ENCODE data around the gene RAP2B. TPM values are rescaled to one million over a fixed set of nuclear protein-coding genes. Genes with fewer than 3 reads are reported as not detected.

RAP2B gene
- polyA plus RNA-seq, 1 donor from 2014 or later: 3.9 TPM

DNA sequence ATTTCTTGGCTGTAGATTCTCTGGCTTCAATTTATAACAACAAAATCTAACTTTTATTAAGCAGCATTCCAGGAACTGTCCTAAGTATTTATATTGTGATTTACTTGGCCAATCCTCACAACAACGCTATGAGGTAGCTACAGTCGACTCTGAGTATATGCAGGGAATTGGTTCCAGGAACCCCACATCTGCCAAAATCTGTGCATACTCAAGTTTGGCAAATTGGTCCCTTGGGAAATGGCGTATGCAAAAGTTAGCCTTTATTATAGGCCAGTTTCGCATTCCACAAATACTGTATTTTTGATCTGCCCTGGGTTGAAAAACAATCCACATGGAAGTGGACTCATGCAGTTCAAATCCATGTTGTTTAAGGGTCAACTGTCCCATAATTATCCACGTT, 53.9 kb downstream of the RAP2B start:
- H3K27me3 ChIP-seq (ENCODE audit: insufficient read depth, low read depth, low read length): no peaks in the 10 kb centered on the region
- no peaks in the 10 kb centered on the region for H4K20me1 ChIP-seq (ENCODE audit: insufficient read depth)
- no peak overlapping the region for H3K4me2 ChIP-seq (ENCODE audit: low read length)
- H3K9me3 ChIP-seq (ENCODE audit: low read length): no peaks in the 10 kb centered on the region
- no peak overlapping the region for H3K4me3 ChIP-seq (ENCODE audit: low read length)
- H2AFZ ChIP-seq (ENCODE audit: low read depth, low read length): no peak overlapping the region
- no peak overlapping the region for H3K27ac ChIP-seq (ENCODE audit: low read length)
- no peaks in the 10 kb centered on the region for H3K36me3 ChIP-seq (ENCODE audit: insufficient read depth, low read length)
- H3K9ac ChIP-seq (ENCODE audit: low read length): no peak overlapping the region
- H3F3A ChIP-seq (ENCODE audit: insufficient read depth, low read length, poor library complexity, severe bottlenecking): no peaks in the 10 kb centered on the region
- no peaks in the 10 kb centered on the region for H3K9me2 ChIP-seq (ENCODE audit: insufficient read depth, low read length)
- H3K79me2 ChIP-seq (replicated peaks; ENCODE audit: insufficient read depth, low read length): no peaks in the 10 kb centered on the region
- TF ChIP-seq EZH2 (IDR thresholded peaks at IDR 0.05; ENCODE audit: borderline replicate concordance, insufficient read depth, low read length, poor library complexity, severe bottlenecking) (no peak), RAD21 (conservative IDR thresholded peaks at IDR 0.05) (no peak), POLR2AphosphoS5 (IDR thresholded peaks at IDR 0.05) (no peak), TAF1 (IDR thresholded peaks at IDR 0.05; ENCODE audit: low read depth) (no peak), MXI1 (conservative IDR thresholded peaks at IDR 0.05; ENCODE audit: poor library complexity, severe bottlenecking) (no peak), SMC3 (conservative IDR thresholded peaks at IDR 0.05; ENCODE audit: poor library complexity) (no peak), EP300 (conservative IDR thresholded peaks at IDR 0.05; ENCODE audit: poor library complexity, severe bottlenecking) (no peak)
- TF ChIP-seq, protein P1, sequence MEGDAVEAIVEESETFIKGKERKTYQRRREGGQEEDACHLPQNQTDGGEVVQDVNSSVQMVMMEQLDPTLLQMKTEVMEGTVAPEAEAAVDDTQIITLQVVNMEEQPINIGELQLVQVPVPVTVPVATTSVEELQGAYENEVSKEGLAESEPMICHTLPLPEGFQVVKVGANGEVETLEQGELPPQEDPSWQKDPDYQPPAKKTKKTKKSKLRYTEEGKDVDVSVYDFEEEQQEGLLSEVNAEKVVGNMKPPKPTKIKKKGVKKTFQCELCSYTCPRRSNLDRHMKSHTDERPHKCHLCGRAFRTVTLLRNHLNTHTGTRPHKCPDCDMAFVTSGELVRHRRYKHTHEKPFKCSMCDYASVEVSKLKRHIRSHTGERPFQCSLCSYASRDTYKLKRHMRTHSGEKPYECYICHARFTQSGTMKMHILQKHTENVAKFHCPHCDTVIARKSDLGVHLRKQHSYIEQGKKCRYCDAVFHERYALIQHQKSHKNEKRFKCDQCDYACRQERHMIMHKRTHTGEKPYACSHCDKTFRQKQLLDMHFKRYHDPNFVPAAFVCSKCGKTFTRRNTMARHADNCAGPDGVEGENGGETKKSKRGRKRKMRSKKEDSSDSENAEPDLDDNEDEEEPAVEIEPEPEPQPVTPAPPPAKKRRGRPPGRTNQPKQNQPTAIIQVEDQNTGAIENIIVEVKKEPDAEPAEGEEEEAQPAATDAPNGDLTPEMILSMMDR (IDR thresholded peaks at IDR 0.05; ENCODE audit: poor library complexity, severe bottlenecking): no peak
- TF ChIP-seq, protein P2, sequence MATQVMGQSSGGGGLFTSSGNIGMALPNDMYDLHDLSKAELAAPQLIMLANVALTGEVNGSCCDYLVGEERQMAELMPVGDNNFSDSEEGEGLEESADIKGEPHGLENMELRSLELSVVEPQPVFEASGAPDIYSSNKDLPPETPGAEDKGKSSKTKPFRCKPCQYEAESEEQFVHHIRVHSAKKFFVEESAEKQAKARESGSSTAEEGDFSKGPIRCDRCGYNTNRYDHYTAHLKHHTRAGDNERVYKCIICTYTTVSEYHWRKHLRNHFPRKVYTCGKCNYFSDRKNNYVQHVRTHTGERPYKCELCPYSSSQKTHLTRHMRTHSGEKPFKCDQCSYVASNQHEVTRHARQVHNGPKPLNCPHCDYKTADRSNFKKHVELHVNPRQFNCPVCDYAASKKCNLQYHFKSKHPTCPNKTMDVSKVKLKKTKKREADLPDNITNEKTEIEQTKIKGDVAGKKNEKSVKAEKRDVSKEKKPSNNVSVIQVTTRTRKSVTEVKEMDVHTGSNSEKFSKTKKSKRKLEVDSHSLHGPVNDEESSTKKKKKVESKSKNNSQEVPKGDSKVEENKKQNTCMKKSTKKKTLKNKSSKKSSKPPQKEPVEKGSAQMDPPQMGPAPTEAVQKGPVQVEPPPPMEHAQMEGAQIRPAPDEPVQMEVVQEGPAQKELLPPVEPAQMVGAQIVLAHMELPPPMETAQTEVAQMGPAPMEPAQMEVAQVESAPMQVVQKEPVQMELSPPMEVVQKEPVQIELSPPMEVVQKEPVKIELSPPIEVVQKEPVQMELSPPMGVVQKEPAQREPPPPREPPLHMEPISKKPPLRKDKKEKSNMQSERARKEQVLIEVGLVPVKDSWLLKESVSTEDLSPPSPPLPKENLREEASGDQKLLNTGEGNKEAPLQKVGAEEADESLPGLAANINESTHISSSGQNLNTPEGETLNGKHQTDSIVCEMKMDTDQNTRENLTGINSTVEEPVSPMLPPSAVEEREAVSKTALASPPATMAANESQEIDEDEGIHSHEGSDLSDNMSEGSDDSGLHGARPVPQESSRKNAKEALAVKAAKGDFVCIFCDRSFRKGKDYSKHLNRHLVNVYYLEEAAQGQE (IDR thresholded peaks at IDR 0.05; ENCODE audit: borderline replicate concordance): no peak

DNA sequence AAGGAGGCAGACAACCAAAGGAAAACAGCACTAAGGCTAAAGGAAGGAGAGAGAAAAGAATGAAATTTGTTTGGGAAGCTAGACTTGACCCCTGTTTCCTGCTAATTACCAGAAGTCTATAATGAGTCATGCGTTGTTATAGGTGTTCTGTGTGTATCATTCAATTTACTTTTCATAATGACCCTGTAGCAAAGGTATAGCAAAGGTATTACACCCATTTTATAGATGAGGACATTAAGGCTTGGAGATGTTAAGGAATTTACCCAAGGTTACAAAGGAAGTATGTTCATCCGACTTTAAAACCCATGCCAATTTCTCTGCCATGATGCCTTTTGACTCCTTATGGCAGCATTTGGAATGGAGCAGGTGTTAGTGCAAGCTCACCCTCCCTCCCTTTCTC, 54.9 kb downstream of the RAP2B start:
- Histone ChIP-seq H3K9ac (ENCODE audit: low read length) (no peak overlapping the region), H3K27ac (ENCODE audit: low read length) (no peak overlapping the region), H3K9me2 (ENCODE audit: insufficient read depth, low read length) (no peaks in the 10 kb centered on the region), H3K4me2 (ENCODE audit: low read length) (no peak overlapping the region), H2AFZ (ENCODE audit: low read depth, low read length) (no peak overlapping the region), H4K20me1 (ENCODE audit: insufficient read depth) (no peaks in the 10 kb centered on the region), H3K36me3 (ENCODE audit: insufficient read depth, low read length) (no peaks in the 10 kb centered on the region), H3F3A (ENCODE audit: insufficient read depth, low read length, poor library complexity, severe bottlenecking) (no peaks in the 10 kb centered on the region), H3K4me3 (ENCODE audit: low read length) (no peak overlapping the region), H3K79me2 (replicated peaks; ENCODE audit: insufficient read depth, low read length) (no peaks in the 10 kb centered on the region), H3K27me3 (ENCODE audit: insufficient read depth, low read depth, low read length) (no peaks in the 10 kb centered on the region), H3K9me3 (ENCODE audit: low read length) (no peaks in the 10 kb centered on the region)
- no peak for TF ChIP-seq POLR2AphosphoS5 (IDR thresholded peaks at IDR 0.05)
- no peak for TF ChIP-seq MXI1 (conservative IDR thresholded peaks at IDR 0.05; ENCODE audit: poor library complexity, severe bottlenecking)
- no peak for TF ChIP-seq RAD21 (conservative IDR thresholded peaks at IDR 0.05)
- no peak for TF ChIP-seq TAF1 (IDR thresholded peaks at IDR 0.05; ENCODE audit: low read depth)
- TF ChIP-seq, protein P2 (IDR thresholded peaks at IDR 0.05; ENCODE audit: borderline replicate concordance): no peak
- TF ChIP-seq EZH2 (IDR thresholded peaks at IDR 0.05; ENCODE audit: borderline replicate concordance, insufficient read depth, low read length, poor library complexity, severe bottlenecking): no peak
- no peak for TF ChIP-seq SMC3 (conservative IDR thresholded peaks at IDR 0.05; ENCODE audit: poor library complexity)

Data from neural cell (in vitro differentiated cells).